Measurements from ENCODE around the gene ERCC4.

Gene ERCC4

DNA sequence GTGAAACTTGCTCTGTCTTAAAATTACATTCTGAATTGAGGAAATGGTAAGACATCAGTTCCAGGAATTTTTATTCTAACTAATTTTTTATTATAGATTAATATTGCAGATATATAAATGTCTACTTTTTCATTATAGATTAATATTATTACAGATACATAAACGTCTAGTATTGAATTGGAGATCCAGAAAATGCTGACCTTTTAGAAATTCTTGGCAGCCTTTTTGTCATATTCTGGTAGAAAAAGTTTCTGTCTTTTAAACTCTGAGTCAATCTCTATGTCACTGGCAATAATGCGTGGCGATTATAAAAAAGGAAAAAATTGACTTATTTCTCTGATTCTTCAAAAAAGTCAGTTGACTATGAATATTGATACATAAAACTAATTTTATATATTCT, 8.7 kb downstream of the ERCC4 start:
- H3K4me1 ChIP-seq (ENCODE audit: low read length): peaks cover 9% of the 10 kb centered on the region
- no peaks in the 10 kb centered on the region for H3K9me3 ChIP-seq (ENCODE audit: insufficient read depth, low read length)

DNA sequence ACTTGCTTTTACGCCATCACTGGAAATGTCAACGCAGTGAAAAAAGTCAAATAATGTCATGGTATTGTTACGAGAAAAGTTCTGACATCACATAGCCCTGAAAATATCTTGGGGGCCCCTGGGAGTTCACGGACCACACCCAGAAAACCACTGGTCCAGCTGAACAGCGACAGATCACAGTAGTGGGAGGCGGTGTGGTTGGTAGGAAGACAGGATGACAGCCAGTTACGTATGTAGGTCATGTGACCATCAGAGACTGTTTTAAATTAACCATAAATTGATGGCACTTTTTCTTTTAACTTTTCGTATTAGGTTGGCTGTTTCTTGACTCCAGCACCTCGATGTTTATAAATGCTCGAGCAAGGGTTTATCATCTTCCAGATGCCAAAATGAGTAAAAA, 11.9 kb downstream of the ERCC4 start:
- no peak for TF ChIP-seq EZH2phosphoT487 (IDR thresholded peaks at IDR 0.05; ENCODE audit: low read depth)
- TF ChIP-seq, protein P1, sequence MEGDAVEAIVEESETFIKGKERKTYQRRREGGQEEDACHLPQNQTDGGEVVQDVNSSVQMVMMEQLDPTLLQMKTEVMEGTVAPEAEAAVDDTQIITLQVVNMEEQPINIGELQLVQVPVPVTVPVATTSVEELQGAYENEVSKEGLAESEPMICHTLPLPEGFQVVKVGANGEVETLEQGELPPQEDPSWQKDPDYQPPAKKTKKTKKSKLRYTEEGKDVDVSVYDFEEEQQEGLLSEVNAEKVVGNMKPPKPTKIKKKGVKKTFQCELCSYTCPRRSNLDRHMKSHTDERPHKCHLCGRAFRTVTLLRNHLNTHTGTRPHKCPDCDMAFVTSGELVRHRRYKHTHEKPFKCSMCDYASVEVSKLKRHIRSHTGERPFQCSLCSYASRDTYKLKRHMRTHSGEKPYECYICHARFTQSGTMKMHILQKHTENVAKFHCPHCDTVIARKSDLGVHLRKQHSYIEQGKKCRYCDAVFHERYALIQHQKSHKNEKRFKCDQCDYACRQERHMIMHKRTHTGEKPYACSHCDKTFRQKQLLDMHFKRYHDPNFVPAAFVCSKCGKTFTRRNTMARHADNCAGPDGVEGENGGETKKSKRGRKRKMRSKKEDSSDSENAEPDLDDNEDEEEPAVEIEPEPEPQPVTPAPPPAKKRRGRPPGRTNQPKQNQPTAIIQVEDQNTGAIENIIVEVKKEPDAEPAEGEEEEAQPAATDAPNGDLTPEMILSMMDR (IDR thresholded peaks at IDR 0.05; ENCODE audit: low read depth, low read length): no peak
- Histone ChIP-seq H3K79me2 (ENCODE audit: low read length) (no peaks in the 10 kb centered on the region), H3K27ac (ENCODE audit: low read length) (no peak overlapping the region), H3K36me3 (replicated peaks; ENCODE audit: low read depth, low read length) (peaks cover 26% of the 10 kb centered on the region), H3K4me1 (ENCODE audit: low read length) (peaks cover 3% of the 10 kb centered on the region), H2AFZ (ENCODE audit: low read depth, low read length) (no peak overlapping the region), H3K4me2 (ENCODE audit: low read length) (no peak overlapping the region), H4K20me1 (ENCODE audit: insufficient read depth, low read length) (no peaks in the 10 kb centered on the region), H3K9ac (ENCODE audit: low read length) (no peak overlapping the region), H3K27me3 (ENCODE audit: low read depth, low read length) (no peaks in the 10 kb centered on the region), H3K9me3 (ENCODE audit: insufficient read depth, low read length) (no peaks in the 10 kb centered on the region), H3K4me3 (ENCODE audit: low read length) (no peak overlapping the region)

More for the DNA sequence above, 8.7 kb downstream of the ERCC4 start:
- TF ChIP-seq, protein P1 (IDR thresholded peaks at IDR 0.05; ENCODE audit: low read depth, low read length): no peak
- TF ChIP-seq EZH2phosphoT487 (IDR thresholded peaks at IDR 0.05; ENCODE audit: low read depth): no peak
- Histone ChIP-seq H4K20me1 (ENCODE audit: insufficient read depth, low read length) (no peaks in the 10 kb centered on the region), H3K36me3 (replicated peaks; ENCODE audit: low read depth, low read length) (peaks cover 4% of the 10 kb centered on the region), H3K4me2 (ENCODE audit: low read length) (no peak overlapping the region), H3K27ac (ENCODE audit: low read length) (no peak overlapping the region), H3K27me3 (ENCODE audit: low read depth, low read length) (no peaks in the 10 kb centered on the region), H3K79me2 (ENCODE audit: low read length) (no peaks in the 10 kb centered on the region), H2AFZ (ENCODE audit: low read depth, low read length) (no peak overlapping the region), H3K9ac (ENCODE audit: low read length) (no peak overlapping the region), H3K4me3 (ENCODE audit: low read length) (no peak overlapping the region)

DNA sequence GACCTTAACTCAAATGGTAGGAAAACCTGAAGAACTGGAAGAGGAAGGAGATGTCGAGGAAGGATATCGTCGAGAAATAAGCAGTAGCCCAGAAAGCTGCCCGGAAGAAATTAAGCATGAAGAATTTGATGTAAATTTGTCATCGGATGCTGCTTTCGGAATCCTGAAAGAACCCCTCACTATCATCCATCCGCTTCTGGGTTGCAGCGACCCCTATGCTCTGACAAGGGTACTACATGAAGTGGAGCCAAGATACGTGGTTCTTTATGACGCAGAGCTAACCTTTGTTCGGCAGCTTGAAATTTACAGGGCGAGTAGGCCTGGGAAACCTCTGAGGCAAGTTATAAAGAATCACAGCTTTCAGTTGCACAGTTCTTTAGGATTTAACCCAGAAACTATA, 15.5 kb downstream of the ERCC4 start:
- Histone ChIP-seq H3K4me1 (ENCODE audit: low read length) (no peaks in the 10 kb centered on the region), H3K9me3 (ENCODE audit: insufficient read depth, low read length) (no peaks in the 10 kb centered on the region), H3K36me3 (replicated peaks; ENCODE audit: low read depth, low read length) (peaks cover 36% of the 10 kb centered on the region), H4K20me1 (ENCODE audit: insufficient read depth, low read length) (no peaks in the 10 kb centered on the region), H3K27me3 (ENCODE audit: low read depth, low read length) (no peaks in the 10 kb centered on the region), H3K4me2 (ENCODE audit: low read length) (no peak overlapping the region), H2AFZ (ENCODE audit: low read depth, low read length) (no peak overlapping the region), H3K4me3 (ENCODE audit: low read length) (no peak overlapping the region), H3K9ac (ENCODE audit: low read length) (no peak overlapping the region), H3K27ac (ENCODE audit: low read length) (no peak overlapping the region), H3K79me2 (ENCODE audit: low read length) (no peaks in the 10 kb centered on the region)
- TF ChIP-seq EZH2phosphoT487 (IDR thresholded peaks at IDR 0.05; ENCODE audit: low read depth): no peak
- TF ChIP-seq, protein P1 (IDR thresholded peaks at IDR 0.05; ENCODE audit: low read depth, low read length): peak; percentile 42

DNA sequence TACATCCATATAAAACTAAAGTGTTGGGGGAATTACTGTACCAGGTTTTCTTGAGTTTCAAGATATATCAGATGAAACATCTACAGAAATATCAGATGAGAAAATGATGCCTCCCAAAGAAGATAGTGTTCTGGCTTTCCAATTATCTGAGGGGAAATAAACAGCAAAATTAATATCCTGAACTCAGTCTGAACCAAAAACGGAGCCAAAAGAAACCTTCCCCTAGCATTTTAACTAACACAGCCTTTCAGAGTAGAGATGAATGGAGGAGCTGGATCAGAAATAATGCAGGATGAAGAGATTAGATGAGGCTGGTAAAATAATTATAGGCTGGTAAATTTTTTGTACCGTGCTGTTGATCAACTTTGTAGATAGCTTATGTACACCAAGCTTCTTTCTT, 16.2 kb downstream of the ERCC4 start:
- Histone ChIP-seq H2AFZ (ENCODE audit: low read depth, low read length) (no peak overlapping the region), H3K4me3 (ENCODE audit: low read length) (no peak overlapping the region), H3K9ac (ENCODE audit: low read length) (no peak overlapping the region), H3K27ac (ENCODE audit: low read length) (no peak overlapping the region), H3K27me3 (ENCODE audit: low read depth, low read length) (no peaks in the 10 kb centered on the region), H3K4me2 (ENCODE audit: low read length) (no peak overlapping the region), H3K79me2 (ENCODE audit: low read length) (no peaks in the 10 kb centered on the region), H4K20me1 (ENCODE audit: insufficient read depth, low read length) (no peaks in the 10 kb centered on the region), H3K36me3 (replicated peaks; ENCODE audit: low read depth, low read length) (peaks cover 36% of the 10 kb centered on the region), H3K4me1 (ENCODE audit: low read length) (no peaks in the 10 kb centered on the region), H3K9me3 (ENCODE audit: insufficient read depth, low read length) (no peaks in the 10 kb centered on the region)
- no peak for TF ChIP-seq EZH2phosphoT487 (IDR thresholded peaks at IDR 0.05; ENCODE audit: low read depth)
- TF ChIP-seq, protein P1 (IDR thresholded peaks at IDR 0.05; ENCODE audit: low read depth, low read length): no peak

Measured in OCI-LY3 (cell line).